Measurements from ENCODE around the gene DOCK6.

Gene DOCK6

GRCh38 chr19:11278670-11279069 lies 16.3 kb upstream of the DOCK6 start:
- DNase-seq: no peak

- no peak for DNase-seq
Observed at GRCh38 chr19:11274533-11275086, 12.3 kb upstream of the DOCK6 start.

GRCh38 chr19:11273989-11274388 lies 11.7 kb upstream of the DOCK6 start:
- DNase-seq: no peak

- DNase-seq: no peak
Observed at GRCh38 chr19:11273296-11273695, 11.0 kb upstream of the DOCK6 start.

- DNase-seq: no peak
Observed at GRCh38 chr19:11269408-11269807, 7.1 kb upstream of the DOCK6 start.

GRCh38 chr19:11268783-11269267 lies 6.5 kb upstream of the DOCK6 start:
- DNase-seq: no peak

DNA sequence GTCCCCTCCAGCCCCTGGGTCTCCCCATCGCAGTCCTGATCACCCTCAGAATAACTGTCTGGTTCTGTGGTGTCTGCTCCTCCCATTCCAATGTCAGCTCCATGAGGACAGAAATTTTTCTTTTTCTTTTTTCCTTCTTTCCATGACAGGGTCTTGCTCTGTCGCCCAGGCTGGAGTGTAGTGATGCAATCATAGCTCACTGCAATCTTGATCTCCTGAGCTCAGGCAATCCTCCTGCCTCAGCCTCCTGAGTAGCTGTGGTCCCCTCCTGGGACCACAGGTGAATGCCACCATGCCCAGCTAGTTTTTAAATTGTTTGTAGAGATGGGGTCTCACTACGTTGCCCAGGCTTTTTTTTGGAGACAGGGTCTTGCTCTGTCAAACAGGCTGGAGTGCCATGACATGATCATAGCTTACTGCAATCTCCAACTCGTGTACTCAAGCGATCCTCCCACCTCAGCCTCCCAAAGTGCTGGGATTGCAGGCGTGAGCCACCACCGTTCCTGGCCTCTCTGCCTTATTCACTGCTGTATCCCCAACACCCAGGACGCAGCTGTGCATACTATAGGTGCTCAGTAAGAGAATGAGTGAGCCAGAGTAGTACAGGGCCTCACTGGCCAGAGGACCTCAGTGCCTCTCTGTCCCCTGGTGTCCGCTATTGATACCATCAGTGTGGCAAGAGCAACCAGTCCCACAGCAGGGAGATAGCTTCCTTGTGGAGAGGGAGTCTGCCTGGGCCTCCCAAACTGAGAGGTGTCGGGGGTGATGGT lies 5.2 kb upstream of the DOCK6 start:
- no peak for DNase-seq

DNA sequence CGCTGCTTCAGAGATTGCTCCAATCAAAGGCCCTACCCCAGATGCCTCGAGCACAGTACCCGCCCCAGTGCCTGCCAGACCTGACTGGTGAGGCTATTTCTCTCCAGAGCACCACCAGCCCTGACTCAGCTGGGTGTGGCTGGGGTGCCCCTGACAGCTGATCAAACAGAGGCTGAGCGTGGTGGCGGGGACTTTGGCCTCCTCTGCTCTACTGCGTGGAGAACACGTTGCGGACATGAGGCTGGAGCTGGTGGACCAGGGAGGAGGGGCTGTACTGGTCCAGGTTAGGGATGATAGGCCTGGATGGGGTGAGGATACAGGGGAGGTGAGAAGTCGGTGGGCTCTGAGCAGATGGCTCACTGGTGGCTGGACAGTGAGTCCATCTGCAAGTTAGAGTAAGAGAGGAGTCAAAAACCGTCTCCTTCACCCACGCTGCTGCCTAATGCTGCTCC lies 3.5 kb upstream of the DOCK6 start:
- DNase-seq: no peak

DNA sequence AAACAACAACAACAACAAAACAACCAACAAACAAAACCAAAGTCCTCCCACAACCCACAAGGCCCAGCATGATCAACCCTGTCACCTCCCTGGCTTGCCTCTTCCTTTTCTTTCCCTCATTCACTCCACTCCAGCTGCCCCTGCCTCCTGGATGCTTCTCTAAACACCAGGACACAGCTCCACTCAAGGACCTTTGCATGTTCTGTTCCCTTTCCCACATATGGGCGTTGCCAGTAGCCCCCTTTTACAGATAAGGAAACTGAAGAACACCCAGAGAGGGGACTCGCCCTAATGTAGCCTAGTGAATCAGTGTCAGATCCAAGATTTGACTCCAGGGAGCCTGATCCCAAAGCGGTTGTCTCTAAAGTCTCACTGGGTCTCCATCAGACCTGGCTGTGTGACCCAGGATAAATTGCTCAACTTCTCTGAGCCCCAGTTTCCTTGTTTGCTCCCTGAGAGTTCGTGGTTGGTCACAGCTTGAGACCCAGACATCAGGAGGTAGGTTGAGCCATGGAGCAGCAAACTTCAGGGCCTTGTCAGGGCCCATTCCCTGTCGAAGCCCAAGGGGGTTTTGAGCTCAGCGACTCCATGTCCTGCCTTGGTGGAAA lies 3.0 kb upstream of the DOCK6 start:
- DNase-seq: no peak

GRCh38 chr19:11264452-11265176 lies 2.3 kb upstream of the DOCK6 start:
- DNase-seq: no peak

GRCh38 chr19:11263726-11264125 lies 1.4 kb upstream of the DOCK6 start:
- no peak for DNase-seq

DNA sequence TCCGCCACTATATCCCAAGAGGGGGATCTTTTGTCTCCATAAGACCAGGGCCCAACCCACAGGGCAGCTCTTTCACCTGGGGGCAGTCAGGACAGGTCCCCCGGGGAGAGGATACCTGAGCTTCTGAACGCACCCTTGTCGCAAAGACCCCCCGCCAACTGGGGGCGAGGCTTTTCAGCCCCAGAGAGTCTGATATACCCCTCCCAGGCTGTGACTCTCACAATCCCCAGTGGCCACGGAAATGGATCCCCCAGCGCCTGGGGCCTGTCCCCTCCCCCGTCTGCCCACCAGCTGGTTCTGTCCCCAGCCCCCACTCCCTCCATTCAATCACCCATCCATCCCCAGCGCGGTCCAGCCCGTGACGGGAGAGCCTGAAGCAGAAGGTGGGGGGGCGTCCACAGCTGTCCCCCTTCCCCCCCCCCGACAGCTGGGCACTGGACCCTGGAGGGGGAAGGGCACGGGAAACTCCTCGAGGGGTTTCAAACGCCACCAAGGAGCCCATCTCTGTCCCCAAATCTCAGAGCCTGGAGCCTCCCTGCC lies 823 bp downstream of the DOCK6 start:
- no peak for DNase-seq

- no peak for DNase-seq
Observed at GRCh38 chr19:11260996-11261395, 1.3 kb downstream of the DOCK6 start.

DNA sequence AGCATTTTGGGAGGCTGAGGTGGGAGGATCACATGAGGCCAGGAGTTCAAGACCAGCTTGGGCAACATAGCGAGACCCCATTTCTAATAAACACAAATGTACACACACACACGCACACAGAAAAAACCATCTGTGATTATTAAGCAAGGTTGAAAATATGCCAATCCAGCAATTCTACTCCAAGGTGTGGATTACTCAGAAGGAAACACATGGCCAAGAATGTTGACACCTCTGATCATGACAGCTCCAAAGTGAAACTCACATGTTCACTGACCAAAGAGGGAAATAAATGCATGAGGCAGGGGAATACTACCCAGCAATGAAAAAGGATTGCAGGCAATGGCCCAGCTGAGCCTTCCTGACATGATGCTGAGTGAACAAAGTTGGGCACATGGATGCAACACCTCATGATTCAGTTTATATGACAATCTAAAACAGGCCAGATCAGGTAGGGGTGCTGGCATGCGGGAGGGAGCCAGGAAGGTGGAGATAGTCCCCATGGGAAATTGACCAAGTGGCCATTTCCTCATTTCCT lies 4.4 kb downstream of the DOCK6 start:
- no peak for DNase-seq

DNA sequence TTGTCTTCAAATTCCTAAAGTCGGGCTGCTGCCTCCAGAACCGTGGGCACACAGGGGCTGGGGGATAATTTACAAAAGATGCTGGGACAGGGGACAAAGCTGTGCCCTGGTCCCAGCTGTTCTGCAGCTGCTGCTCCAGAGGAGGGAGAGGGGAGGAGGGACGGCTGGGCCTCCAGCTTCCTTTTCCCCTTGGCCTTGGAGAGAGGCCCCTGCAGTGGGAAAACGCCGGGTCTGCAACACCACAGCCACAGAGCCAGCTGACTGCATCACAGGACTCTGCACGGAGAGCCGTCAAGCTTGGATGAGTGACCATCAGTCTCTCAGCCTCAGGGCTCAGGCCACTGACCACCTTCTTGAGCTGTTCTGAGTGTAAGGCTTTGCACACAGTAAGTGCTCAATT lies 6.1 kb downstream of the DOCK6 start:
- no peak for DNase-seq

DNA sequence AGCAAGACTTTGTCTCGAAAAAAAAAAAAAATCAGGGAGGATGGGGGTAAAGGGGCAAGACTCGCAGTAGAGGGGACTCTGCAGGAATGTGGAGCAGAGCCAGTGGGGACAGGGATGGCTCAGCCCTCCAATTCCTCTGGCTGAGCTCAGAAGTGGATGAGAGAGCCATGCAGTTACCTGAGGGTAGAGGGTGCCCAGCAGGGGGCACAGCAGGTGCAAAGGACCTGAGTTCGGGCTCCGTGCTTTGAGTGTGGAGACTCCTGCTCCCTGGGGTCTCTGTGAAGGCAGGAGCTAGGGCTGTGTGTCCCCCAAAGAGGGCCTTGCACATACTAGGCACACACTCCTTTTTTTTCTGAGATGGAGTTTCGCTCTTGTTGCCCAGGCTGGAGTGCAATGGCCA lies 7.7 kb downstream of the DOCK6 start:
- no peak for DNase-seq

GRCh38 chr19:11252665-11253355 lies 9.5 kb downstream of the DOCK6 start:
- no peak for DNase-seq

DNA sequence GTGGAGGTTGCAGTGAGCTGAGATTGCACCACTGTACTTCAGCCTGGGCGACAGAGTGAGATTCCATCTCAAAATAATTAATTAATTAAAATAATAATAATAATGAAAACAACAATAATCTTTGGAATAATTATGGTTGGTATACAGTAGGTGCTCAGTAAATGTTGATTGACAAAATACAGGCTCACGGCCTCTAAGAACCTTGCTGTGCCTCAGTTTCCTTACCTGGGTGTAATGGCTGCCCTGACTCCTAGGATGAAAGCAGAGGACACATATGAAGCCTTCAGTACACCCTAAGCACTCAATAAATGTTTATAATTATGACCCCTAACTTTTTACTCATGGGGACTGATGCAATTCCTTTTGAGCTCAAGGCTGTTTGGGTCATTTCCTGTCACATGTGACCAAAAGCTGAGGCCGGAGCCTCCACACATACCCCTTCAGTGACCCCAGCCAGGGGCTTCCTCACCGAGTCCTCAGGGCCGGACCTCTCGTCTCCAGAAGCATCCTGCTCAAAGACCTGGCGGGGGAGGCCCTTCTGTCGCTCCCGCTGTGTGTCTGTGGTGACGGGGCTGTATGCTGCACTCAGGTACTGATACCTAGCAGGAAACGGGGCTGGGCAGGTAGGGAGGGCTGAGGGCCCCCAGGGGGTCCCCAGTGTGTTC lies 10.5 kb downstream of the DOCK6 start:
- DNase-seq: no peak

DNA sequence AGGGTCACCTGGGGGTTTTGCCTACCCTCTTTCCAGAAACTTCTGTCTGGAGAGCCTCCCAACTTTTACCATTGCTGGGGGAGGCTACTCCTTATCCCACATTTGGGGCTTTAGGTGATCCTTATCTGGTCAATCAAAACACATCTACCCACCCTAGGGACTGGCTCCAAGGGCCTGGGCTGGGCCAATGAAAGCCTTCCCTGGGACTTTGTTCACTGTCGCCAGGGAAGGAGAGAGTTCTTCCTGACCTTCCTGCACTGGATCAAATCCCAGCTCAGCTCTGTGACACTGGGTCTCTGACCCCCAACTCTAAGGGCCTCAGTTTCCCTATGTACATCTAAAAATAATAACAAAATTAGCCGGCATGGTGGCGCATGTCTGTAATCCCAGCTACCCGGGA lies 11.1 kb downstream of the DOCK6 start:
- DNase-seq: no peak

DNA sequence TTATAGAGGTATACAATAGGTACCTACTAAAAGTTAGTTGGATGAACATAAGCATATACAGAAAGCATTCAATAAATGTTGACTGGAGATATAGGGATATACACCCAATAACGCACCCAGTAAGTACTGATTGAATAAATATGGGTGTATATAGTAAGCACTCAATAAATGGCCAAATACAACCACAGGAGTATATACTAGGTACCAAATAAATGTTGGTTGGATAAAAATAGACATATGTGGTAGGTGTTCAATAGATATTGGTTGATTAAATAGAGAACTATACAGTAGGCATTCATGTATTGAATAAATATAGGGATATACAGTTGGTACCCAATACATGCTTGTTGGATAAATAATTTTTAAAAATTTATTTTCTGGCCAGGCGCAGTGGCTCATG lies 13.5 kb downstream of the DOCK6 start:
- DNase-seq: no peak

DNA sequence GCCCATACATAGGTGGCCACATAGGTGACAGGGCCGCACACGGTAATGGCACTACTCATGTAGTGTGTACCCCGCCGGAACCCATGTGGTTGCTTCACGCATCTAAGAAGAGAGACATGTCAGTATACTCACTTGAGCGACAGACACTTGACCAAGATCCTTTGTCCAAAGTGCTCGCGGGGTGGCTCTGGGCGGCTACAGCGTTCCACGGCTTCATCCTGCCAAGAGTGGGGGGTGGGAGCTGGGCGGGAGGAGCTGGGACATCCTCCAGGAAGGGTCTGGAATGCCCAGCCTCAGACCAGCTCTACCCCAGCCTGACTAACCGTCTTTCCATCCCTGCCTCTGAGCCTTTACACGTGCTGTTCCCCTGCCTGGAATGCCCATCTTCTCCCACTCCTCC lies 14.4 kb downstream of the DOCK6 start:
- no peak for DNase-seq

- DNase-seq: no peak
Observed at GRCh38 chr19:11247391-11247790, 14.9 kb downstream of the DOCK6 start.
